ENCODE measurements around the gene SCAMP2.

Gene SCAMP2

DNA sequence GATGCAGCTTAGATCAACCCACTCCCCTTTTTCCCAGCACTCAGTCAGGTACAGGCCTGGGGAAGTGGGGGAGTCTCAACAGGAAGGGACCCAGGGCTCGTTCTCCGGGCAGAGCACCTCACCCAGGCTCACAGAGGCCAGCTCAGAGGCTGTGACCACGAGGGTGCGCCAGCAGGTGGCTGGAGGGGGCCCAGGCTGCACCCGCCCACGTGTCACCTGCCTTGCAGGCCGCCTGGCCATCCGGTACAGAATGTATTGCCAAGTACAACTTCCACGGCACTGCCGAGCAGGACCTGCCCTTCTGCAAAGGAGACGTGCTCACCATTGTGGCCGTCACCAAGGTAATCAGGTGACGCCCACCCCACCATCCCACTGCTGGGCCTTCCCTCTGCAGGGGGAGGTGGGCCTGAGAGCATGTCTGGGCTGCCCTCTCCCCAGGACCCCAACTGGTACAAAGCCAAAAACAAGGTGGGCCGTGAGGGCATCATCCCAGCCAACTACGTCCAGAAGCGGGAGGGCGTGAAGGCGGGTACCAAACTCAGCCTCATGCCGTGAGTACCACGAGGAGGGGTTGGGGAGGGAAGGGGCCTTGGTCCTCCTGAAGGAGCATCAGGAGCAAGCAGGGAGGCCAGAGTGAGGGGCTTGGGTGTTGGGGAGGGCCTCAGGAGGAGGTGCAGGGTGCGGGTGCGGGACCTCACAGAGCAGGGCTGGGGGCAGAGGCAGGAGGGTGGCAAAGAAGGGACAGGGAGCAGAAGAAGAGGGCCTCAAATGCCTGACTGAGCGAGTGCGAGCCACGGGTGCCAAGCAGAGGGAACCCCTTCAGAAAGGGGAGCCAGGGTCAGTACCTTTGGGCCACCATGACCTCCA, 74.5 kb downstream of the SCAMP2 start:
- H3K36me3 ChIP-seq (ENCODE audit: control insufficient read depth, insufficient read depth, low read length) = no peaks in the 10 kb centered on the region
- no peaks in the 10 kb centered on the region for H3K27me3 ChIP-seq (ENCODE audit: control insufficient read depth, insufficient read depth, low read length)
- H3K4me3 ChIP-seq (ENCODE audit: low read depth, low read length) = no peak overlapping the region
- no peak overlapping the region for H3K9ac ChIP-seq
- H3K27ac ChIP-seq = no peak overlapping the region
- no peaks in the 10 kb centered on the region for H3K4me1 ChIP-seq
- TF ChIP-seq, protein P1, sequence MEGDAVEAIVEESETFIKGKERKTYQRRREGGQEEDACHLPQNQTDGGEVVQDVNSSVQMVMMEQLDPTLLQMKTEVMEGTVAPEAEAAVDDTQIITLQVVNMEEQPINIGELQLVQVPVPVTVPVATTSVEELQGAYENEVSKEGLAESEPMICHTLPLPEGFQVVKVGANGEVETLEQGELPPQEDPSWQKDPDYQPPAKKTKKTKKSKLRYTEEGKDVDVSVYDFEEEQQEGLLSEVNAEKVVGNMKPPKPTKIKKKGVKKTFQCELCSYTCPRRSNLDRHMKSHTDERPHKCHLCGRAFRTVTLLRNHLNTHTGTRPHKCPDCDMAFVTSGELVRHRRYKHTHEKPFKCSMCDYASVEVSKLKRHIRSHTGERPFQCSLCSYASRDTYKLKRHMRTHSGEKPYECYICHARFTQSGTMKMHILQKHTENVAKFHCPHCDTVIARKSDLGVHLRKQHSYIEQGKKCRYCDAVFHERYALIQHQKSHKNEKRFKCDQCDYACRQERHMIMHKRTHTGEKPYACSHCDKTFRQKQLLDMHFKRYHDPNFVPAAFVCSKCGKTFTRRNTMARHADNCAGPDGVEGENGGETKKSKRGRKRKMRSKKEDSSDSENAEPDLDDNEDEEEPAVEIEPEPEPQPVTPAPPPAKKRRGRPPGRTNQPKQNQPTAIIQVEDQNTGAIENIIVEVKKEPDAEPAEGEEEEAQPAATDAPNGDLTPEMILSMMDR (IDR thresholded peaks at IDR 0.05) = no peak
- H2AFZ ChIP-seq = no peak overlapping the region
- no peak overlapping the region for H3K4me2 ChIP-seq (ENCODE audit: low read length)
- no peaks in the 10 kb centered on the region for H3K79me2 ChIP-seq
- H3K9me3 ChIP-seq (ENCODE audit: control insufficient read depth, low read length) = no peaks in the 10 kb centered on the region

DNA sequence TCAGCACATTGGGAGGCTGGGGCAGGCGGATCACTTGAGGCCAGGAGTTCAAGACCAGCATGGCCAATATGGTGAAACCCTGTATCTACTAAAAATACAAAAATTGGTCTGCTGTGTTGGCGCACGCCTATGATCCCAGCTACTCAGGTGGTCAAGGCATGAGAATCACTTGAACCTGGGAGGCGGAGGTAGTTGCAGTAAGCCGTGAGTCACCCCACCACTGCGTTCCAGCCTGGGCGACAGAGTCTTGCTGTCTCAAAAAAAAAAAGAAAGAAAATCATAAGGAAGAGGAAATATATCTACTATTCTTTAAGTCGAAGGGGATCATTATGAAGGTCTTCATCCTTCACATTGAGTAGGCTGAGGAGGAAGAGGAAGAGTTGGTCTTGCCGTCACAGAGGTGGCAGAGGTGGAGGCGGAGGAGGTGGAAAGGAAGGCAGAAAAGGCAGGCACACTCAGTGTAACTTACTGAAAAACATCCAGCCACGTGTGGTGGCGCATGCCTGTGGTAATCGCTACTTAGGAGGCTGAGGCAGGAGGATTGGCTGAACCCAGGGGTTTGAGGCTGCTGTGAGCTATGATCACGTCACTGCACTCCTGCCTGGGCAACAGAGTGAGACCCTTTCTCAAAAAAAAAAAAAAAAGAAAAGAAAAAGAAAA, 77.1 kb downstream of the SCAMP2 start:
- no peaks in the 10 kb centered on the region for H3K36me3 ChIP-seq (ENCODE audit: control insufficient read depth, insufficient read depth, low read length)
- no peak overlapping the region for H2AFZ ChIP-seq
- no peak overlapping the region for H3K4me2 ChIP-seq (ENCODE audit: low read length)
- no peak overlapping the region for H3K27ac ChIP-seq
- H3K79me2 ChIP-seq = peaks cover 15% of the 10 kb centered on the region
- H3K4me3 ChIP-seq (ENCODE audit: low read depth, low read length) = no peak overlapping the region
- no peaks in the 10 kb centered on the region for H3K9me3 ChIP-seq (ENCODE audit: control insufficient read depth, low read length)
- no peaks in the 10 kb centered on the region for H3K27me3 ChIP-seq (ENCODE audit: control insufficient read depth, insufficient read depth, low read length)
- no peak overlapping the region for H3K9ac ChIP-seq
- H3K4me1 ChIP-seq = no peaks in the 10 kb centered on the region
- TF ChIP-seq, protein P1 (IDR thresholded peaks at IDR 0.05) = no peak

DNA sequence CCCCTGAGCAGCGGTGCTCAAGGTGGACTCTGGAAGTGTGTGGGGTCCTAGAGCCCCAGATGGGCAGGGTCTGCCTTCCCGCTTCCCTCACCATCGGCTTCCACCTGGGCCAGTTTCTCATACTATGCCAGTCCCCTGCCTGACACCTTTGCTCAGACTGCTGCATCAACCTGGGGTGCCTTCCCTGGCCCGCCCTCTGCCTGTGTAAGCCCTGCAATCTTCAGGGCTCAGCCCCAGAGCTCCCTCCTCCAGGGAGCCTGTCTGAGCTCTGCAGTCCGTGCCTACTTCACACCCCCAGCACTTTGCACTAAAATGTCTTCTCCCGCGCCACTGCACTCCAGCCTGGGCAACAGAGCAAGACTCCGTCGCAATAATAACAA, 78.2 kb downstream of the SCAMP2 start:
- no peak overlapping the region for H3K4me3 ChIP-seq (ENCODE audit: low read depth, low read length)
- H3K9ac ChIP-seq = no peak overlapping the region
- no peak overlapping the region for H3K4me2 ChIP-seq (ENCODE audit: low read length)
- H2AFZ ChIP-seq = no peak overlapping the region
- H3K79me2 ChIP-seq = peaks cover 17% of the 10 kb centered on the region
- H3K9me3 ChIP-seq (ENCODE audit: control insufficient read depth, low read length) = no peaks in the 10 kb centered on the region
- H3K36me3 ChIP-seq (ENCODE audit: control insufficient read depth, insufficient read depth, low read length) = no peaks in the 10 kb centered on the region
- TF ChIP-seq, protein P1 (IDR thresholded peaks at IDR 0.05) = no peak
- H3K27ac ChIP-seq = no peak overlapping the region
- H3K27me3 ChIP-seq (ENCODE audit: control insufficient read depth, insufficient read depth, low read length) = no peaks in the 10 kb centered on the region
- peaks cover 2% of the 10 kb centered on the region for H3K4me1 ChIP-seq

DNA sequence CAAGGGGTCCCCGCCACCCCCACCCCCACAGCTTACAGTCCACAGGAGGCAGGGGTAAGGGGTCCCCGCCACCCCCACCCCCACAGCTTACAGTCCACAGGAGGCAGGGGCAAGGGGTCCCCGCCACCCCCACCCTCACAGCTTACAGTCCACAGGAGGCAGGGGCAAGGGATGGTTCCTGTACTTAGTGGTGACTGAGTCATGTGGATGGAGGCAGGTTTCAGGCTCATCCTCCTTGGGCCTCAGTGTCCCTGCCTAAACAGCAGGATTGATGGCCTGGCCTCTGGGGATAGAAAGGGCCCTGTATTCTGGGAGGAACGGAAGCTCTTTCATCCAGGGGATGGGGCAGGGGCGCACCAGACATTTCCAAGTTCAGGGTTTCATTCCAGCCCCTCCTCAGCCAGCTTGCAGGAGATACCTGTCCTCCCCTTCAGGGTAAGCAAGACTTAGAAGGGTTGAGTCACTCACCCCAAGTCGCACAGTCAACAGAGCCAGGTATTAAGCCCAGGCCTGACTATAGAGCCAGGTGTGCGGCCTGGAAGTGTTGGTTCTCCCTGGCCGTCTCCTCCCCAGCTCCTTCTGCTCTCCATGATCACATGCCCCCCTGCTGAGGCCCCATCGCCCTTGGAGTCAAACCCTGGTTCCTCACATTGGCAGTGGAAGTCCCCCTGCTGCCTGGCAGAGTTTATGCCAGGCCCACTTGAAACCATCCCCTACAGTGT, 78.8 kb downstream of the SCAMP2 start:
- H3K4me2 ChIP-seq (ENCODE audit: low read length) = no peak overlapping the region
- H3K27me3 ChIP-seq (ENCODE audit: control insufficient read depth, insufficient read depth, low read length) = no peaks in the 10 kb centered on the region
- no peaks in the 10 kb centered on the region for H3K36me3 ChIP-seq (ENCODE audit: control insufficient read depth, insufficient read depth, low read length)
- TF ChIP-seq, protein P1 (IDR thresholded peaks at IDR 0.05) = no peak
- H3K9me3 ChIP-seq (ENCODE audit: control insufficient read depth, low read length) = no peaks in the 10 kb centered on the region
- H3K4me1 ChIP-seq = peaks cover 5% of the 10 kb centered on the region
- H3K9ac ChIP-seq = no peak overlapping the region
- peaks cover 20% of the 10 kb centered on the region for H3K79me2 ChIP-seq
- no peak overlapping the region for H2AFZ ChIP-seq
- no peak overlapping the region for H3K4me3 ChIP-seq (ENCODE audit: low read depth, low read length)
- H3K27ac ChIP-seq = no peak overlapping the region

All from parathyroid adenoma (tissue), 2 donors.